SK-N-SH treated with all-trans-retinoic acid at 6 μM for 48 hours (cell line): ENCODE data around the gene SERTAD1.

Experiments used
- ARNTL ChIP-seq: fragments of 450-650 bp; formaldehyde crosslinking; IDR thresholded peaks from 2 replicates; pipeline ENCODE4 v1.5.0; 2020; ENCODE audit warnings: low read depth, mild to moderate bottlenecking, moderate library complexity, borderline replicate concordance
- BACH2 ChIP-seq: fragments of 250-450 bp; sonication (Bioruptor Pico); IDR thresholded peaks from 2 replicates; pipeline ENCODE4 v1.9.0; 2021; ENCODE audit warnings: mild to moderate bottlenecking, borderline replicate concordance
- OSR1 ChIP-seq: fragments of 250-450 bp; sonication (Bioruptor Pico); IDR thresholded peaks from 2 replicates; pipeline ENCODE4 v1.8.0; 2022; ENCODE audit warnings: moderate library complexity, mild to moderate bottlenecking, inconsistent platforms
- PPARA ChIP-seq: fragments of 250-450 bp; sonication (Bioruptor Pico); IDR thresholded peaks from 2 replicates; pipeline ENCODE4 v1.5.0; 2020; ENCODE audit warnings: mild to moderate bottlenecking, borderline replicate concordance
- SNAI2 ChIP-seq: fragments of 250-450 bp; sonication (Bioruptor Pico); IDR thresholded peaks from 2 replicates; pipeline ENCODE4 v1.5.0; 2020; ENCODE audit warnings: mild to moderate bottlenecking, moderate library complexity
- TCF4 ChIP-seq: fragments of 250-450 bp; sonication (Bioruptor Pico); IDR thresholded peaks from 2 replicates; pipeline ENCODE4 v1.8.0; 2021; ENCODE audit warnings: mild to moderate bottlenecking, moderate library complexity, borderline replicate concordance
- TOX ChIP-seq: fragments of 250-450 bp; sonication (Bioruptor Pico); IDR thresholded peaks from 2 replicates; pipeline ENCODE4 v1.8.0; 2021; ENCODE audit warnings: mild to moderate bottlenecking, moderate library complexity, borderline replicate concordance
- ZC3H10 ChIP-seq: fragments of 250-450 bp; sonication (Bioruptor Pico); IDR thresholded peaks from 2 replicates; pipeline ENCODE4 v1.5.1; 2021; ENCODE audit warnings: mild to moderate bottlenecking, moderate library complexity
- ZFP3 ChIP-seq: fragments of 250-450 bp; sonication (Bioruptor Pico); IDR thresholded peaks from 2 replicates; pipeline ENCODE4 v1.5.0; 2020; ENCODE audit warnings: mild to moderate bottlenecking, moderate library complexity
- ZFP30 ChIP-seq: fragments of 450-650 bp; formaldehyde crosslinking; IDR thresholded peaks from 2 replicates; pipeline ENCODE4 v1.5.0; 2022; ENCODE audit warnings: mild to moderate bottlenecking, moderate library complexity
- TF ChIP-seq, protein P1 (sequence below): fragments of 250-450 bp; sonication (Bioruptor Pico); IDR thresholded peaks from 2 replicates; pipeline ENCODE4 v1.5.0; 2020; ENCODE audit warnings: mild to moderate bottlenecking, moderate library complexity
- TF ChIP-seq, protein P2 (sequence below): fragments of 250-450 bp; sonication (Bioruptor Pico); IDR thresholded peaks from 2 replicates; pipeline ENCODE4 v1.8.0; 2020; ENCODE audit warnings: mild to moderate bottlenecking, moderate library complexity, borderline replicate concordance
- TF ChIP-seq, protein P3 (sequence below): fragments of 250-450 bp; sonication (Bioruptor Pico); IDR thresholded peaks from 2 replicates; pipeline ENCODE4 v1.8.0; 2021; ENCODE audit warnings: low read depth, mild to moderate bottlenecking, moderate library complexity, borderline replicate concordance
- TF ChIP-seq, protein P4 (sequence below): fragments of 250-450 bp; sonication (Bioruptor Pico); IDR thresholded peaks from 2 replicates; pipeline ENCODE4 v1.5.1; 2020; ENCODE audit warnings: low read depth, mild to moderate bottlenecking, moderate library complexity

DNA sequence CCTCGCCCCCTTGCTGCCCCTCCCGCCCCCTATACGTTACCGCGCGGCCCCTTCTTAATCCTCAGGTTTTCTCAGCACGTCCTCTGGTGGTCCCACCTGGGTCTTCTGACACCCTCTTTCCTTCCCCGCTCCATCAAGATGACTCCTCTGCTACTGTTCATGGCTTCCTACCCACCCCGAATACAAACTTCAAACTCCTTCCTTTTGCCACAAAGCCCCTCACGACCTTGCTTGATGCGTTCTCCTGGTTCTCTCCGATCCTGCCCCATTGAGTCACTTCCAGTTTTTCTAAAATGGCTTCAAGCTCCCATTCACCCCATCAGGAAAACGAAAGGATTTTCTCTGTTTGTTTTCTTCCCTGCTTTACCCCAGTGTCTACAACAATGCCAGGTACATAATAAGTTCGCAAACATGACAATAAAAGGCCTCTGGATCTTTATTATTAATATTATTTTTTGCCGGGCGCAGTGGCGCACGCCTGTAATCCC lies 19.1 kb upstream of the SERTAD1 start:
- TF ChIP-seq SNAI2 = no peak
- TF ChIP-seq, protein P1, sequence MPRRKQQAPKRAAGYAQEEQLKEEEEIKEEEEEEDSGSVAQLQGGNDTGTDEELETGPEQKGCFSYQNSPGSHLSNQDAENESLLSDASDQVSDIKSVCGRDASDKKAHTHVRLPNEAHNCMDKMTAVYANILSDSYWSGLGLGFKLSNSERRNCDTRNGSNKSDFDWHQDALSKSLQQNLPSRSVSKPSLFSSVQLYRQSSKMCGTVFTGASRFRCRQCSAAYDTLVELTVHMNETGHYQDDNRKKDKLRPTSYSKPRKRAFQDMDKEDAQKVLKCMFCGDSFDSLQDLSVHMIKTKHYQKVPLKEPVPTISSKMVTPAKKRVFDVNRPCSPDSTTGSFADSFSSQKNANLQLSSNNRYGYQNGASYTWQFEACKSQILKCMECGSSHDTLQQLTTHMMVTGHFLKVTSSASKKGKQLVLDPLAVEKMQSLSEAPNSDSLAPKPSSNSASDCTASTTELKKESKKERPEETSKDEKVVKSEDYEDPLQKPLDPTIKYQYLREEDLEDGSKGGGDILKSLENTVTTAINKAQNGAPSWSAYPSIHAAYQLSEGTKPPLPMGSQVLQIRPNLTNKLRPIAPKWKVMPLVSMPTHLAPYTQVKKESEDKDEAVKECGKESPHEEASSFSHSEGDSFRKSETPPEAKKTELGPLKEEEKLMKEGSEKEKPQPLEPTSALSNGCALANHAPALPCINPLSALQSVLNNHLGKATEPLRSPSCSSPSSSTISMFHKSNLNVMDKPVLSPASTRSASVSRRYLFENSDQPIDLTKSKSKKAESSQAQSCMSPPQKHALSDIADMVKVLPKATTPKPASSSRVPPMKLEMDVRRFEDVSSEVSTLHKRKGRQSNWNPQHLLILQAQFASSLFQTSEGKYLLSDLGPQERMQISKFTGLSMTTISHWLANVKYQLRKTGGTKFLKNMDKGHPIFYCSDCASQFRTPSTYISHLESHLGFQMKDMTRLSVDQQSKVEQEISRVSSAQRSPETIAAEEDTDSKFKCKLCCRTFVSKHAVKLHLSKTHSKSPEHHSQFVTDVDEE (CRISPR knock-in tag) = no peak
- TF ChIP-seq OSR1 = no peak
- no peak for TF ChIP-seq TOX
- TF ChIP-seq, protein P2, sequence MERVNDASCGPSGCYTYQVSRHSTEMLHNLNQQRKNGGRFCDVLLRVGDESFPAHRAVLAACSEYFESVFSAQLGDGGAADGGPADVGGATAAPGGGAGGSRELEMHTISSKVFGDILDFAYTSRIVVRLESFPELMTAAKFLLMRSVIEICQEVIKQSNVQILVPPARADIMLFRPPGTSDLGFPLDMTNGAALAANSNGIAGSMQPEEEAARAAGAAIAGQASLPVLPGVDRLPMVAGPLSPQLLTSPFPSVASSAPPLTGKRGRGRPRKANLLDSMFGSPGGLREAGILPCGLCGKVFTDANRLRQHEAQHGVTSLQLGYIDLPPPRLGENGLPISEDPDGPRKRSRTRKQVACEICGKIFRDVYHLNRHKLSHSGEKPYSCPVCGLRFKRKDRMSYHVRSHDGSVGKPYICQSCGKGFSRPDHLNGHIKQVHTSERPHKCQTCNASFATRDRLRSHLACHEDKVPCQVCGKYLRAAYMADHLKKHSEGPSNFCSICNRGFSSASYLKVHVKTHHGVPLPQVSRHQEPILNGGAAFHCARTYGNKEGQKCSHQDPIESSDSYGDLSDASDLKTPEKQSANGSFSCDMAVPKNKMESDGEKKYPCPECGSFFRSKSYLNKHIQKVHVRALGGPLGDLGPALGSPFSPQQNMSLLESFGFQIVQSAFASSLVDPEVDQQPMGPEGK = no peak
- TF ChIP-seq ZFP30 = no peak
- no peak for TF ChIP-seq ARNTL (CRISPR knock-in tag)
- TF ChIP-seq PPARA (CRISPR knock-in tag) = no peak
- no peak for TF ChIP-seq ZC3H10
- no peak for TF ChIP-seq TCF4
- TF ChIP-seq, protein P3, sequence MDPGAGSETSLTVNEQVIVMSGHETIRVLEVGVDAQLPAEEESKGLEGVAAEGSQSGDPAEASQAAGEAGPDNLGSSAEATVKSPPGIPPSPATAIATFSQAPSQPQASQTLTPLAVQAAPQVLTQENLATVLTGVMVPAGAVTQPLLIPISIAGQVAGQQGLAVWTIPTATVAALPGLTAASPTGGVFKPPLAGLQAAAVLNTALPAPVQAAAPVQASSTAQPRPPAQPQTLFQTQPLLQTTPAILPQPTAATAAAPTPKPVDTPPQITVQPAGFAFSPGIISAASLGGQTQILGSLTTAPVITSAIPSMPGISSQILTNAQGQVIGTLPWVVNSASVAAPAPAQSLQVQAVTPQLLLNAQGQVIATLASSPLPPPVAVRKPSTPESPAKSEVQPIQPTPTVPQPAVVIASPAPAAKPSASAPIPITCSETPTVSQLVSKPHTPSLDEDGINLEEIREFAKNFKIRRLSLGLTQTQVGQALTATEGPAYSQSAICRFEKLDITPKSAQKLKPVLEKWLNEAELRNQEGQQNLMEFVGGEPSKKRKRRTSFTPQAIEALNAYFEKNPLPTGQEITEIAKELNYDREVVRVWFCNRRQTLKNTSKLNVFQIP (CRISPR knock-in tag) = no peak
- TF ChIP-seq, protein P4, sequence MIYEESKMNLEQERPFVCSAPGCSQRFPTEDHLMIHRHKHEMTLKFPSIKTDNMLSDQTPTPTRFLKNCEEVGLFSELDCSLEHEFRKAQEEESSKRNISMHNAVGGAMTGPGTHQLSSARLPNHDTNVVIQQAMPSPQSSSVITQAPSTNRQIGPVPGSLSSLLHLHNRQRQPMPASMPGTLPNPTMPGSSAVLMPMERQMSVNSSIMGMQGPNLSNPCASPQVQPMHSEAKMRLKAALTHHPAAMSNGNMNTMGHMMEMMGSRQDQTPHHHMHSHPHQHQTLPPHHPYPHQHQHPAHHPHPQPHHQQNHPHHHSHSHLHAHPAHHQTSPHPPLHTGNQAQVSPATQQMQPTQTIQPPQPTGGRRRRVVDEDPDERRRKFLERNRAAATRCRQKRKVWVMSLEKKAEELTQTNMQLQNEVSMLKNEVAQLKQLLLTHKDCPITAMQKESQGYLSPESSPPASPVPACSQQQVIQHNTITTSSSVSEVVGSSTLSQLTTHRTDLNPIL = no peak
- no peak for TF ChIP-seq ZFP3 (CRISPR knock-in tag)
- no peak for TF ChIP-seq BACH2 (CRISPR knock-in tag)
